ENCODE data around the gene KRTAP10-6.
"Not testable (repeated sequence)": the region's sequence is repeated elsewhere in the genome, so short reads cannot be mapped to it uniquely, and the experiment has no call there.

- TF ChIP-seq, protein P1, sequence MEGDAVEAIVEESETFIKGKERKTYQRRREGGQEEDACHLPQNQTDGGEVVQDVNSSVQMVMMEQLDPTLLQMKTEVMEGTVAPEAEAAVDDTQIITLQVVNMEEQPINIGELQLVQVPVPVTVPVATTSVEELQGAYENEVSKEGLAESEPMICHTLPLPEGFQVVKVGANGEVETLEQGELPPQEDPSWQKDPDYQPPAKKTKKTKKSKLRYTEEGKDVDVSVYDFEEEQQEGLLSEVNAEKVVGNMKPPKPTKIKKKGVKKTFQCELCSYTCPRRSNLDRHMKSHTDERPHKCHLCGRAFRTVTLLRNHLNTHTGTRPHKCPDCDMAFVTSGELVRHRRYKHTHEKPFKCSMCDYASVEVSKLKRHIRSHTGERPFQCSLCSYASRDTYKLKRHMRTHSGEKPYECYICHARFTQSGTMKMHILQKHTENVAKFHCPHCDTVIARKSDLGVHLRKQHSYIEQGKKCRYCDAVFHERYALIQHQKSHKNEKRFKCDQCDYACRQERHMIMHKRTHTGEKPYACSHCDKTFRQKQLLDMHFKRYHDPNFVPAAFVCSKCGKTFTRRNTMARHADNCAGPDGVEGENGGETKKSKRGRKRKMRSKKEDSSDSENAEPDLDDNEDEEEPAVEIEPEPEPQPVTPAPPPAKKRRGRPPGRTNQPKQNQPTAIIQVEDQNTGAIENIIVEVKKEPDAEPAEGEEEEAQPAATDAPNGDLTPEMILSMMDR (IDR thresholded peaks at IDR 0.05; ENCODE audit: low read depth, low read length) = not testable (repeated sequence)
- not testable (repeated sequence) for TF ChIP-seq EZH2phosphoT487 (IDR thresholded peaks at IDR 0.05; ENCODE audit: low read depth)
These were observed 18.5 kb downstream of the KRTAP10-6 start, which contains the start of gene KRTAP10-4 for GRCh38 chr21:44573630-44574456.

Data from OCI-LY3 (cell line).